WI38 (cell line): ENCODE data around the gene FREM1.

Experiments
- H3K4me3 ChIP-seq: 2 replicates; pipeline ENCODE4 v1.5.1; 2011; ENCODE audit warnings: low read depth, mild to moderate bottlenecking, control low read depth, low read length
- TF ChIP-seq, protein P1 (sequence below): IDR thresholded peaks from 2 replicates; pipeline ENCODE4 v1.5.1; 2012; ENCODE audit warnings: low read depth, mild to moderate bottlenecking, control low read depth, low read length

FREM1 gene

DNA sequence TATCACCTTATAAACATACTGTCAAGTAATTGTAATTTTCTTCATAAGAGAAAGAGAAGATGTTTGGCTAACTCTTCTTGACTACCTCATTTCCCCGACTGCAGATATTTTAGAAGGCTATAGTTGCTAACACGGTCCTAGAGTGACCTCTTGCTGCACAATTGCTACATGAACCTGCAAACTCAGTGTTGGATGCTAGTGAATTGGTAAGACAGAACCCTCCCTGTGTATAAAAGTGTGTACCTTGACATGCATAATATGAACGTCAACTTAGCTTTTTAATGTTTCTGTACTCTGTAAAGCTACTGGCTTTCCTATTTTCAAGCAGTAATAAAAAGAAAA, 141.0 kb downstream of the FREM1 start:
- TF ChIP-seq, protein P1, sequence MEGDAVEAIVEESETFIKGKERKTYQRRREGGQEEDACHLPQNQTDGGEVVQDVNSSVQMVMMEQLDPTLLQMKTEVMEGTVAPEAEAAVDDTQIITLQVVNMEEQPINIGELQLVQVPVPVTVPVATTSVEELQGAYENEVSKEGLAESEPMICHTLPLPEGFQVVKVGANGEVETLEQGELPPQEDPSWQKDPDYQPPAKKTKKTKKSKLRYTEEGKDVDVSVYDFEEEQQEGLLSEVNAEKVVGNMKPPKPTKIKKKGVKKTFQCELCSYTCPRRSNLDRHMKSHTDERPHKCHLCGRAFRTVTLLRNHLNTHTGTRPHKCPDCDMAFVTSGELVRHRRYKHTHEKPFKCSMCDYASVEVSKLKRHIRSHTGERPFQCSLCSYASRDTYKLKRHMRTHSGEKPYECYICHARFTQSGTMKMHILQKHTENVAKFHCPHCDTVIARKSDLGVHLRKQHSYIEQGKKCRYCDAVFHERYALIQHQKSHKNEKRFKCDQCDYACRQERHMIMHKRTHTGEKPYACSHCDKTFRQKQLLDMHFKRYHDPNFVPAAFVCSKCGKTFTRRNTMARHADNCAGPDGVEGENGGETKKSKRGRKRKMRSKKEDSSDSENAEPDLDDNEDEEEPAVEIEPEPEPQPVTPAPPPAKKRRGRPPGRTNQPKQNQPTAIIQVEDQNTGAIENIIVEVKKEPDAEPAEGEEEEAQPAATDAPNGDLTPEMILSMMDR = no peak
- H3K4me3 ChIP-seq = no peak overlapping the region

DNA sequence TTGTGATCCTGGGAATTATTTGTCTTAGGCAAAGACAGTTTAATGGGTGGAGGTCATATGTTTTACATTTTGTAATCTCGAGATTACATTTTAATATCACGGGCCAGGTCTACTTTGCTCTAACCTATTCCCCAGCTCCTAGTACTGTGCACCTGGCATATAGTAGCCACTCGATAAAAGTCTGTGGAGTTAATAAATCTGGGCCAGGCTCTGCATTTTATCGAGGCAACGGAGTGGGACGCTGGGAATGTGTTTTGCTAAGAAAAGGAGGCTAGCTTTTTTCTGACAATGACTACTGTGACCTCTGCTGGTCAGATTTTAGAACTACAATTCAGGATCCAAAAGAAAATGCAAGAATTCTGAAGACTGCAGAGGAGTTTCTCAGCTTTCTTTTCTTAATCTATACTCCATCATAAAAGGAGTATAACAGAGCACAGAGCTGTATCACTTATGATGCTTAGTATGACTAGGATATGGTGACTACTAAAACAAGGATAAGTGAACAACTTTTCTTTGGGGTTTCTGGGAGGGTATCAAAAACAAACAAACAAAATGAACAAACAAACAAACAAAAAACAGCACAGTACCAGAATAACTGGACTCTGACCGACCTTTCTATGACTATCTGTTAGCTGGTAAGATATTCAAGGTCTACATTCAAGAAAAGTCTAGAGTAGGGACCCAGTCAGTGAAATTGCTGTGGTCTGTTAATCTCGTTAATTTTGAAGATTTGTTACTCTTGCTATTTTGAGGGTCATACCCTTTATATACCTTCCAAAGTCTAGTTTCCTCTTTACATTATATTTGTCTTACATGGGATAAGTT, 141.6 kb downstream of the FREM1 start:
- TF ChIP-seq, protein P1 = peak; percentile 55
- H3K4me3 ChIP-seq = no peak overlapping the region

DNA sequence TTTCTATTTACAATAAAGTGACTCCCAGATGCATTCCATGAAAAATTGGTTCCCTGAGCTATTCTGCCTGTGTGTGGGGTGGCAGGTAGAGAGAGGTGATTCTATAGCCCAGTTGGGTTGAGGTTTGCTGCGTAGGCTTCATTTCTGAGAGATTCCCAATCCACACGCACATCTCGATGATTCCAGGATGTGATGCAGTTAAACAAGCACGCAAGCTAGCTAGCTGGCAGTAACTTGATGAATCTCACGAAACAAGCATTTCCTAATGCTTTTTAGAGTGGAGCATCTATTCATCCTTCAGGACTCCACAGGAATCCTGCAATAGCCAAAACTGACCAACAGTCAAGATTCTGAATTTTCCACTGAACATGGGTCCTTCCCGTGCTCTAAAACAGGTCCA, 143.9 kb downstream of the FREM1 start:
- TF ChIP-seq, protein P1 = no peak
- H3K4me3 ChIP-seq = no peak overlapping the region

DNA sequence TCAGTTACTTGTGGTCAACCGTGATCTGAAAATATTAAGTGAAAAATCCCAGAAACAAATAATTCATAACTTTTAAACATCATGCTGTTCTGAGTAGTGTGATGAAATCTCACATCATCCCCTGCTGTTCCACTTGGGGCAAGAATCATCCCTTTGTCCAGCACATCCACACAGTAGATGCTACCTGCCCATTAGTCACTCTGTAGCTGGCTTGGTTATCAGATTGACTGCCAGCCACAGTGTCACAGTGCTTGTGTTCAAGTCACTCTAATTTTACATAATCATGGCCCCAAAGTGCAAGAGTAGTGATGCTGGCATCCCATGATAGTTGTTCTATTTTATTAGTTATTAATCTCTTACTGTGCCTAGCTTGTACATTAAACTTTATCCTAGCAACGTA, 148.6 kb downstream of the FREM1 start:
- TF ChIP-seq, protein P1 = no peak
- H3K4me3 ChIP-seq = no peak overlapping the region

DNA sequence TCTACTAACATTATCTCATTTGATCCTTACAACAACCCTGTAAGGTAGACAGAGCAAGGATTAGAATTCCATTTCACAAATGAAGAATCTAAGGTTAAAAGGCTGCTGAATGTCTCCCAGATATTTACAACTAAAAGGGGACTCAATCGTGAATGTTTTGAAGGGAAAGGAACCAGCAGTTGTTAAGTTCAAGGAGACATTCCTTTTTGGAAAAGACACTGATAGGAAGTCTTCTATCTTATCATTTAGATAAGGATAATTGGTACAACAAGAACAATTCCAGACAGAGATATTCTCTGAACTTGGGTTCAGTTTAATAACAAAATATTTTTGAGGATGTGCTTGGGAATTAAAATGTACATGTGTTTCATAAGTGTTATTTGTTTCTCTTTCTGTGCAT, 150.2 kb downstream of the FREM1 start:
- TF ChIP-seq, protein P1 = no peak
- H3K4me3 ChIP-seq = no peak overlapping the region

DNA sequence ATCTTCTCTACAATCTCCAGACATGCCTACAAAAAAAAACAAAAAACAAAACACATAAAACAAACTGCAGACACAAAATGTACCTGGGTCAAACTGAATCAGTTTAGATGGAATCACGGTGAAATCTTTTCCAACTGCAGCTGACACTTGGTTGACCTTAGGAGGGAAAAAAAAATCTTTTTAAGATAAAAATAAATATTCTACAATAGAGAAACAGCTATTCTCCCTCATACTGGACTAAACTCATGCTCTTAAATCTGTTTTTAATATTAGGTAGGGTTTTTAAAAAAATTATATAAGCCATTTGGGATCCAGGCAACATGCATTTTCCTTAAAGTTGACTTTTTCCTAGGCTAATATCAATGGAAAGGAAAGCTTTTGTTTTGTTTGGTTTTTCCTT, 153.9 kb downstream of the FREM1 start:
- TF ChIP-seq, protein P1 = no peak

DNA sequence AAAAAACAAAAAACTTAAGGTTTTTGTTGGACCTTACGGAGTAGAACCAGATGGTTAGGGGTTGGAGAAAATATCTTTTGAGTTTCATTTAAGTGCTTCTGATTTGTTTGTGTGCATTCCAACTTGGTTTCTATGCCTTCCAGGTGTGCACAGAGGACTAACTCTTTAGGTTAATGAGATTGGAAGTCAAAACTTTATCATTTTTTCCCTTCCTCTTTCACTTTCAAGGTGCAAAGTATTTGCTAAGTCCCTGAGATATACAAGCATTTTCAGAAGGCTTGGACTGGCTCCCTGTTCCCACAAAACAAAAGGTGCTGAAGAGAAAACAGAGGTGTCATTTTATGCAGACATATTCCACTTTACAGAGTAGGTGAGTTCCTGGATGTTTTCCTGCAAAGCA, 157.4 kb downstream of the FREM1 start:
- H3K4me3 ChIP-seq = no peak overlapping the region
- TF ChIP-seq, protein P1 = no peak

More for the DNA sequence above, 153.9 kb downstream of the FREM1 start:
- H3K4me3 ChIP-seq = no peak overlapping the region
